Kidney epithelial cell (primary cell): ENCODE data around the gene CLIC3. TPM values are rescaled to one million over a fixed set of nuclear protein-coding genes. Genes with fewer than 3 reads are reported as not detected.

ENCODE experiments used
- DNase-seq: peaks from one replicate; pipeline ENCODE4 v3.0.0-alpha.2; 2010; ENCODE audit warnings: low read depth
- H3K27me3 ChIP-seq: 2 replicates; pipeline ENCODE4 v1.6.0; 2011; ENCODE audit warnings: low read length; ENCODE audit not compliant: control insufficient read depth, insufficient read depth
- H3K36me3 ChIP-seq: 2 replicates; pipeline ENCODE4 v1.5.1; 2011; ENCODE audit warnings: low read length; ENCODE audit not compliant: control insufficient read depth, insufficient read depth
- H3K4me3 ChIP-seq: 2 replicates; pipeline ENCODE4 v1.5.1; 2011; ENCODE audit warnings: low read depth, mild to moderate bottlenecking, control low read depth, low read length
- total RNA-seq: library from RNA; depleted of rRNA; stranded (reverse); fragments of >200 nt; gene quantifications from 2 replicates; pipeline ENCODE4 v1.2.3, GENCODE V29; 2015
- TF ChIP-seq, protein P1 (sequence below): IDR thresholded peaks from 2 replicates; pipeline ENCODE4 v1.5.1; 2011; ENCODE audit warnings: mild to moderate bottlenecking, moderate library complexity, low read length, control low read depth, inconsistent platforms; ENCODE audit not compliant: insufficient read depth, poor library complexity, severe bottlenecking

CLIC3 gene
- total RNA-seq, 1 donor from 2014 or later = not detected

DNA sequence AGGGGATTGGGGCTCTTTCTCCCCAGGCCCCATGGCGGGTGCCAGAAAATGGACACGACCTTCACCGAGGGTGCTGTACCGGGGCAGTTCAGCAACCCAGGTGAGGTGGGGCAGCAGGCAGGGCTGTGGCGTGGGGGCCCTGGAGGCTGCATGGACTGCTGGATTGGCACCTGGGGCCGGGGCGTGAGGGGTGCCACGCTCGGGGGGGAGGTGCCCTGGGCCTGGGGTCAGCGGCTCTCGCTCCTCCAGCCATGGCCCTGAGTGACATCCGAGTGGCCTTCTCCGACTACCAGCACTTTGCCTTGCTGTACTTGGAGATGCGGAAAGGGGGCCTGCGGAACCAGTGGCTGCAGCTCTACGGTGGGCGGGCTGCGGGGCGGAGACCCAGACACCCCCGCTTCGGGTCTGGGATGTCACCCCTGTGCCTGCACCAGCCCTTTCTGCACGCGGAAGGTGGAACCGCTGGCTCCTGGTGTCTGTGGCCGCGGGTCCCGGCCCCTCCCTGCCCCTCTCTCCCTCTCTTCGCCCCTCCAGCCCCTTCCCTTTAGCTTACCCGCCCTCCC lies 11.8 kb downstream of the CLIC3 start:
- Histone ChIP-seq H3K27me3 (peaks cover 34% of the 10 kb centered on the region), H3K4me3 (no peak overlapping the region), H3K36me3 (no peaks in the 10 kb centered on the region)
- DNase-seq = no peak
- TF ChIP-seq, protein P1, sequence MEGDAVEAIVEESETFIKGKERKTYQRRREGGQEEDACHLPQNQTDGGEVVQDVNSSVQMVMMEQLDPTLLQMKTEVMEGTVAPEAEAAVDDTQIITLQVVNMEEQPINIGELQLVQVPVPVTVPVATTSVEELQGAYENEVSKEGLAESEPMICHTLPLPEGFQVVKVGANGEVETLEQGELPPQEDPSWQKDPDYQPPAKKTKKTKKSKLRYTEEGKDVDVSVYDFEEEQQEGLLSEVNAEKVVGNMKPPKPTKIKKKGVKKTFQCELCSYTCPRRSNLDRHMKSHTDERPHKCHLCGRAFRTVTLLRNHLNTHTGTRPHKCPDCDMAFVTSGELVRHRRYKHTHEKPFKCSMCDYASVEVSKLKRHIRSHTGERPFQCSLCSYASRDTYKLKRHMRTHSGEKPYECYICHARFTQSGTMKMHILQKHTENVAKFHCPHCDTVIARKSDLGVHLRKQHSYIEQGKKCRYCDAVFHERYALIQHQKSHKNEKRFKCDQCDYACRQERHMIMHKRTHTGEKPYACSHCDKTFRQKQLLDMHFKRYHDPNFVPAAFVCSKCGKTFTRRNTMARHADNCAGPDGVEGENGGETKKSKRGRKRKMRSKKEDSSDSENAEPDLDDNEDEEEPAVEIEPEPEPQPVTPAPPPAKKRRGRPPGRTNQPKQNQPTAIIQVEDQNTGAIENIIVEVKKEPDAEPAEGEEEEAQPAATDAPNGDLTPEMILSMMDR = no peak

DNA sequence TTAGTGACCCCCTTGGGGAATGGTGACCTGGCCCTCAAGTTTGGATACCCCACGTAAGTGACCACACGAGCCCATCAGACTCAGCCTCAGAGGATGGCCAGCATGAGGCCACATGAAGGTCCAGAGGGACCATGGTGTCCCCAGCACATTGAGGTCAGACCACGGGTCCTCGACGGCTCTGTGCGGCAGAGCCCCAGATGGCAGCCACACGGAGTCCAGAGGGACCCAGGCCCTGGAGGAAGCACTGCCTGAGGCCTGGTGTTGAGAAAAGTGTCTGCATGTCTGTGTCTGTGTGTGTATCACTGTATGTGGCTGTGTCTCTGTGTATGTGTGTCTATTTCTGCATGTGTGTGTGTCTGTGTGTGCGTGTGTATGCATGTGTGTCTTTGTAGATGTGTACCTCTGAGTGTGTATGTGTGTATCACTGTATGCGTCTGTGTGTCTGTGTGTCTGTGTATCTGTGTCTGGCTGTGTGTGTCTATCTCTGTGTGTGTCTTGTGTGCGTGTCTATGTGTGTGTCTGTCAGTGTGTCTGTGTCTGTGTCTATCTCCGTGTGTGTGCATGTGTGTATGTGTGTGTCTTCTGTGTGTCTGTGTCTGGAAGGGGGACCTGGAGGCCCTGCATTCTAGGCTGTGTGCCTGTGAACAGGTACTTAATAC lies 12.6 kb downstream of the CLIC3 start:
- Histone ChIP-seq H3K36me3 (no peaks in the 10 kb centered on the region), H3K4me3 (no peak overlapping the region), H3K27me3 (peaks cover 34% of the 10 kb centered on the region)
- no peak for DNase-seq
- TF ChIP-seq, protein P1 = no peak

DNA sequence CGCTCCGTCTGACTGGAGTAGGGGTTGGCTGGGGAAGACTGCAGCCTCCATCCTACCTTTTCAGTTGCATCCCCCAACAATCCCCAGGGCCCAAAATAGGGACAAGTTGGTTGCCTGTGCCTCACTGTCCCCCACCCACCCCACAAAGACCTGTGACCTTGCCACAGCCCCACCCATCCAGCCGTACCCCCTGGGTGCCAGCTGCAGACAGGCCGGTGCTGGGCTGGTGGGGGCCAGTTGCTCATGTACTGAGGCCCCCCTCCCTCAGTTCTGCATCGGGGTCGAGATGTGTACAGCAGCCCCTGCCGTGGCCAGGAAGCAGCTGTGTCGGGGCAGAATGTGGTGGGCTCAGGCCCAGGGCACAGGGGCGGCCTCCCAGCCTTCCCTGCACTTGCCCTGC lies 13.2 kb downstream of the CLIC3 start:
- Histone ChIP-seq H3K36me3 (no peaks in the 10 kb centered on the region), H3K4me3 (no peak overlapping the region), H3K27me3 (peaks cover 34% of the 10 kb centered on the region)
- no peak for DNase-seq
- TF ChIP-seq, protein P1 = no peak

DNA sequence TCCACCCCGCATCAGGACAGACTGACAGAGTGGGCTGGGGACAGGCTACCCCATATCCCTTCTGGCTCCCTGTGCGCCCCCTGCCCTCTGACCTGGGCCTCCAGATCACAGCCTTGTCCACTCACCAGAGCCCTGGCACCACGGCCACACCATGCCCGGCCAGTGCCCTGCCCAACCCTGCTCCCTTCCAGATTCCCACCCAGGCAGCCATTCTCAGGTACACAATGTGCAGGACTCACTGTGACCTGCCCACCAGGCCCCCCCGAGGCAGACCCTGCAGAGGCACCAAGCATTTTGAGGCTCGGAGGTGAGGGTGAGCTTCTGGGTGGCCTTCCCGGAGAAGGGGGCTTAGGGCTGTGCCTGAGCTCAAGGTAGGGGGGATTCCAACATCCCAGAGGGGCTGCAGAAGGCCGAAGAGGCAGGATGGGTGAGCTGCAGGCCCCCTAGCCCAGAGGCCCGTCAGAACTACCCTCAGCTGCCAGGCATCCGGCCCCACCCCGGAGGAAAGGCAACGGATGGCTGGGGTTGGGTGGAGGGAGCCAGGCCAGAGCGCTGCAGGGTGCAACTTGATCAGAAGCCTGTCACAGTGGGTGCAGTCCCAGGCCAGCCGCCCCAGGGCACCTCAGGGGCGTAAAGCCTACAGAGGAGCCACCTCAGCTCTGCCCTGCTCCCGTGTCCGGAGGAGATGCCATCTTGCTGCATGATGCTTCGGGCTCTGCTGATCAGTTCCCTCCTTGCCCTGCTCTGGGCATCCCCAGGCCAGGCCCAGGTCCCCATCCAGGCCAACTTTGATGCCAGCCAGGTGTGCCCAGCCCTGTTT lies 13.9 kb downstream of the CLIC3 start, which contains the start of gene LCNL1:
Gene LCNL1 (plus strand): TSS at position 762 of the 820 bp plus-strand sequence. CDS start 594 bp downstream, outside the sequence.
- TF ChIP-seq, protein P1 = no peak

DNA sequence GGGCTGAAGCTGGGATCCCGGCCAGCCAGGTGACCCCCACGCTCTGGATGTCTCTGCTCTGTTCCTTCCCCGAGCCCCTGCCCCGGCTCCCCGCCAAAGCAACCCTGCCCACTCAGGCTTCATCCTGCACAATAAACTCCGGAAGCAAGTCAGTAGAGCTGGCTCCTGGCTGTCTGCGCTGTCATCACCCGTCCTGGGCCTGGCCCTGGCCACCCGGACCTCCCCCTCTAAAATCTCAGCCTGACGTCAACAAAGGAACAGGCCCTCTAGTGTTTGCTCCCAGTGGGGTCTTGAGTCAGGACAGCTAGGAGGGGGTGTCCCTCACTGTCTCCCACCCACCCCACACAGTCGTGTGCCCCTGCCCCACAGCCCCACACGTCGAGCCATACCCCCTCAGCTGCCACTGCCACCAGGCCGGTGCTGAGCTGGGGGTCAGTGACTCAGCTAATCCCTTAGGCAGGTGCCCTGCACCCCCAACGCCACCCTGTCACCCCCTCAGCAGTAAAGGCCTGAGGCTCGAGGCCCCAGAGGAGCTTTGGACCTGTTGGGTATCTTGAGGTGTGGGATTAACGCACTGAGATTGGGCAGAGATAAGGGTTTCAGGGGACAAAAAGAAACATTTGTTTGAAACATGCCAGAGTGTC lies 14.7 kb downstream of the CLIC3 start:
- peaks cover 30% of the 10 kb centered on the region for H3K27me3 ChIP-seq
- H3K4me3 ChIP-seq = no peak overlapping the region
- no peaks in the 10 kb centered on the region for H3K36me3 ChIP-seq
- DNase-seq = no peak
- TF ChIP-seq, protein P1 = no peak

More for the DNA sequence above, 13.9 kb downstream of the CLIC3 start, which contains the start of gene LCNL1:
- H3K4me3 ChIP-seq = no peak within 1 kb of the TSS
- no peaks in the 10 kb centered on the region for H3K36me3 ChIP-seq
- peaks cover 31% of the 10 kb centered on the region for H3K27me3 ChIP-seq
- DNase-seq = no peak
